NCI-H1105 (cell line): ENCODE data around the gene OR56B4.
"Not testable (repeated sequence)": the region's sequence is repeated elsewhere in the genome, so short reads cannot be mapped to it uniquely, and the experiment has no call there.

Experiments
- DNase-seq: peaks from one replicate; lab custom pipeline; 2025; lab: John Stamatoyannopoulos, UW

Gene OR56B4, protein sequence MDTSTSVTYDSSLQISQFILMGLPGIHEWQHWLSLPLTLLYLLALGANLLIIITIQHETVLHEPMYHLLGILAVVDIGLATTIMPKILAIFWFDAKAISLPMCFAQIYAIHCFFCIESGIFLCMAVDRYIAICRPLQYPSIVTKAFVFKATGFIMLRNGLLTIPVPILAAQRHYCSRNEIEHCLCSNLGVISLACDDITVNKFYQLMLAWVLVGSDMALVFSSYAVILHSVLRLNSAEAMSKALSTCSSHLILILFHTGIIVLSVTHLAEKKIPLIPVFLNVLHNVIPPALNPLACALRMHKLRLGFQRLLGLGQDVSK

GRCh38 chr11:6107384-6107783, at the start of gene OR56B4:
Gene OR56B4 (plus strand): TSS chr11:6107684. CDS start chr11:6107779, 95 bp downstream.
- DNase-seq, result not testable (repeated sequence)

- no peak for DNase-seq
These were observed 46.0 kb upstream of the OR56B4 start for GRCh38 chr11:6061475-6061874.

DNA sequence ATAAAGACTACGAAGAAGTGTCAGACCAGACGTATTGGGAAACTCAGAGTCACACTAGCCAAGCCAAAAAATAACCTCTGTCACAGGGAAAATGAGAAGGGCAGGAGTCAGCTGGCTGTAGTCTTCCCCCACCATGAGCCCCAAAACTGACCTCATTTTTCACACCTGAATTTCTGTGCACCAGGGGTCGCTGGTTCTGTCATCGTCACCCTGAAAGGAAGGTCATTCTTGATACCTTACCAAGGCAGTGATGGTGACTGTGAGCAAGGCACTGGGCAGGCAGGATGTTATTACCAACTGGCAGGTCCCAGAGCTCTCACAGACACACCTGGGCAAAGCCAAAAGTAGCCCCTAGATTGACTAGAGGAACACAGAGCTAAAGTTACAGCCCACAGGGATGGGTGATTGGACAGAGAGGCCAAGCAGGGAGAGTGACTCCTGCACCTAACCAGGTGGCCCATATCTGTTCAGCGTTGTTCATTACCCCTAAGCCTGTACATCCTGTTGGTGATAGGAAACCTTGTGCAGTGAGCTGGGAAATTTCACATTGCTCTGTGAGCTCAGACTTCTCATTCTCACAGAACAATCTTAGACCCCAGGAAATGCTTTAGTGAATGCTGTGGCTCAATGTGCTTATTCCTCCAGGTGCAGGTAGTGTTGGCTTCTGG, 44.7 kb upstream of the OR56B4 start:
- no peak for DNase-seq

DNA sequence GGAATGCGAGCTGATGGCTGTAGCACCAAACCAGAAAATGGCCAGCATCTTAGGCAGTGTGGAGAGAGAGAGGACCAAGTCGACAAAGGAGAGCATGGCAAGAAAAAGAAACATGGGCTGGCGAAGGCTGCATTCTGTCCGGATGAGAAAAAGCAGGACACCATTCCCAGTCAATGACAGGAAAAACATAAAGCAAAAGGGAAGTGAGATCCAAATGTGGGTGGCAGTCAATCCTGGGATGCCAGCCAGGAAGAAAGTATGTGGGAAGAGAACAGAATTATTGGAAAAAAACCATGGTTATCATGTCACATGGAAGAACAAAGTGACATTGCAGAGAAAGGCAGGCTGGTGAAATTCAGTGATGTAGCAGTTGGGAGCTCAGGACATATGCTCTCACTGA, 40.0 kb upstream of the OR56B4 start:
- DNase-seq, result no peak

DNA sequence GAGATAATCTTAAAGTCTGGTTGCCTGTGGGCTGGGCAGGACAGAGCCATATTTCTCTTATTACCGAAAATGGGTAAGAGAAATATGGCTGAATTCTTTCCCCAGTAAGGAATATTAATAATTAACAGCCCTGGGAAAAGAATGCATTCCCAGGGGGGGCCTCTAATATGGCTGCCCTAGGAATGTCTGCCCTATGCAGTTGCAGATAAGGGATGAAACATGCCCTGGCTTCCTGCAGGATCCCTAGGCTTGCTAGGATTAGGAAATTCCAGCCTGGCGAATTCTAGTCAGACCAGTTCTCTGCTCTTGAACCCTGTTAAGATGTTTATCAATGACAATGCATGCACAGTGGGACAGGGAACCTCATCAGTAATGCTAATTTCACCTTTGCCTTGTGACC, 31.0 kb upstream of the OR56B4 start:
- not testable (repeated sequence) for DNase-seq

DNA sequence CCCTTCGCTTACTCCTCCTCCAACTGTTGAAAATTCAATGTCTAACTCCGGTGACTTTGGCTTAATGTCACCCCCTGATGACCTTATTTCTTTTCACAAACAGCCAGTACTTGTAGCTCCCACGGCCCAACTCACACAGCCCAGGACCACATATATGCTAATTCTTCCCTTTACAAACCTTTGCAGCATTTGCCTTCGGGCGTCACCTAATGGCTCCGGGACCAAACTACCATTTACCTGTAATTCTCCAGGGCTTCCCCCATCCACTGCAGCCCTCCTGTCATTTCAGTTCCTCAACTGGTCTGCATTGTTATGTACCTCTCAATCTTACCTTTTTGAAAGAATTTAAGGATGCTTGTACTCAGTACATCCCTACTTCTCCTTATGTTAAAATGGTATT, 29.8 kb upstream of the OR56B4 start:
- DNase-seq, result no peak

DNA sequence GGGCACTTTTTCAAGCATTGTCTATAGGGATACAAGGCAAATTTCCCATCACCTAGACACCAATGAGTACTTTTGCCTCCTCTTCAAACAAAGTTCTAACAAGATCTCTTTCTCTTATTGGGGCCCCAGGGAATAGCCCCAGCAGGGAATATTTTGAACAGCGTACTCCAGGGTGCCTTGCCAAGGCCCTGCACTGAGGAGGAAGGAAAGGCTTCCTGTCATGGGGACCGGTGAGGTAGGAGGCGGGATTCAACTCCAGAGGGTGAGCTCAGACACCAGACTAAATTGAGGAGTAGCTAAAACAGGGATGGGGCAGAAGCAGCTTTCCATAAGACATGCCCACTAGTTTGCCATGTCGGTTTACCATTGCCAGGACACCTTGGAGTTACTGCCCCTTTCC, 28.0 kb upstream of the OR56B4 start:
- DNase-seq, result no peak

GRCh38 chr11:6083129-6083528, 24.4 kb upstream of the OR56B4 start:
- DNase-seq, result no peak

GRCh38 chr11:6084587-6084986, 22.9 kb upstream of the OR56B4 start:
- no peak for DNase-seq

DNA sequence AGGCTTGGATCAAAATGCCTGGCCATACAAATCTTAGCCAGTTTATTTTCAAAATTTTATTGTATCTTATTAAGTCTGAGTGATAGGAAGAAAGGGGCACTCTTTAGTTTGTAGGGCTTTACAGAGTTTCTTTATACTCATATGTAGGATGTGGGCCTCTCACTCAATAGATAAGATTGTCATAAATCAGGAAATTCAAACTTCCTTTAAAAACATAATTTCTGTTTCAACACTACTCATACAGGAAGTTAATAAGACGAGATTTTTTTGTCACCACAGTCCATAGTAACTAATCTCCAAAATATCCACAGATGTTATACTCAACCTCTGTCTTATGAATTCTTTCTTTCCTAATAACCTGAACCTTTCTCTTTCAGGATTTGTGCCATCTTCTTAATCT, 13.3 kb upstream of the OR56B4 start:
- no peak for DNase-seq

DNA sequence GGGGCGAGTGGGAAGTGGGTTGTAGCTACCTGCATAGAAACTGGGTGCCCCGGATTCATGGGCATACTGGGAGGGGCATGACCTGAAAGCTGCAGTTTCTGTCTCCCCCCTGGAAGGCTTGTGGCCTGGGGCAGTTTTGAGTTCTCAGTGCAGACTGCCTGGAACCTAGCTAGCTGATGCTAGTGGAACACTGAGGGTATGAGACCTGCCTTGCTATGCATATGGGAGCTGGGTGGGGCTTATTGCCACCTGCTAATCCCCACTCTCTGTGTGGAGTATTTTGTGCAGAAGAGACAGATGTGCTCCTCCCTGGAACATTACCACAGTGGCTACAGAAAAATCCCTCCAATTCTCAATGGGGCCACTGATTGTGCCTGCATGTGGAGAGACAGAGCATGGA, 11.7 kb upstream of the OR56B4 start:
- no peak for DNase-seq

DNA sequence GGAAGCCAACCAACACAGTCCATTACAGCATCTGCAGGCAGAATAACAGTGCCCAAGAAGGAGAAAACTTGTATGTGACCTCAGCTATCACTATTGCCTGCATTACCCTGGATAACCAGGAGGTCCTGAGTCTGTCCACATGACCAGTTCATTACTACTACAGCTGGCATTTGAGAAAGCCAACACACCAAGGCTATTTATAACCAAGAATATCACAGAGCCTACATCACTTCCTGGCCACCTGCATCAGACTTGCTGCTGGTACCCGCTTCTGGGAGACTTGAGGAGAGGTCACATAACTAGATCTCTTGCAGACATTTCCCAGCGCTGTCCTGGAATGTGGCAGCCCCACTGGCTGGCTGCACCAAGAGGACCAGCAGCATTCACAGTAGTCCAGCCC, 11.1 kb upstream of the OR56B4 start:
- no peak for DNase-seq

GRCh38 chr11:6099577-6099976, 7.9 kb upstream of the OR56B4 start:
- no peak for DNase-seq

- no peak for DNase-seq
These were observed 2.5 kb downstream of the OR56B4 start for GRCh38 chr11:6110011-6110410.

- DNase-seq, result no peak
These were observed 4.2 kb downstream of the OR56B4 start for GRCh38 chr11:6111673-6112072.

GRCh38 chr11:6116638-6117037, 9.2 kb downstream of the OR56B4 start:
- no peak for DNase-seq

- DNase-seq, result no peak
These were observed 16.8 kb downstream of the OR56B4 start for GRCh38 chr11:6124245-6124644.

DNA sequence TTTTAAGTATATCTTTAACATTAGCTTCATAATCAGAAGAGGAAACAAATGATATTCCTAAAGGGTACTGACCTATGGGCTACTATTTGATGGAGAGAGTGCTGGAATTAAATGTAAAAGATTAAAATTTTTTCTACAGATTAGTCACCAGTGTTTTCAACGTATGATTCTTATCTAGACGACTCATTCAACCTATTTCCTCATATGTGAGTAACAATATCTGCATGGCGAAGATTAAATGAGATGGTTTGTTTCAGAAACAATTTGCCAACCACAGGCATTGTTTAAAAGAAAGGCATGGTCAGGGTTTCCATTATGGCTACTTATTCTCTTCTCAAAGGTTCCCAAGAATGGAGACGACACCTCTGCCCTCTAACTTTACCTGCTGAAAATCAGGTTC, 20.4 kb downstream of the OR56B4 start:
- no peak for DNase-seq

DNA sequence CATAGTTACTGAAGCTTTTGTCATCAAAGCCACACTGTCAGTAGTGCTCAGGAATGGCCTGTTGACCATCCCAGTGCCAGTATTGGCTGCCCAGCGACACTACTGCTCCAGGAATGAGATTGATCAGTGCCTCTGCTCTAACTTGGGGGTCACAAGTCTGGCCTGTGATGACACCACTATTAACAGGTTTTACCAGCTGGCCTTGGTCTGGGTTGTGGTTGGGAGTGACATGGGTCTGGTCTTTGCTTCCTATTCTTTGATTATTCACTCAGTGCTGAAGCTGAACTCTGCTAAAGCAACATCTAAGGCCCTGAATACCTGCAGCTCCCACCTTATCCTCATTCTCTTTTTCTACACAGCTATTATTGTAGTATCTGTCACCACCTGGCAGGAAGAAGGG, 21.5 kb downstream of the OR56B4 start:
- DNase-seq, result no peak

DNA sequence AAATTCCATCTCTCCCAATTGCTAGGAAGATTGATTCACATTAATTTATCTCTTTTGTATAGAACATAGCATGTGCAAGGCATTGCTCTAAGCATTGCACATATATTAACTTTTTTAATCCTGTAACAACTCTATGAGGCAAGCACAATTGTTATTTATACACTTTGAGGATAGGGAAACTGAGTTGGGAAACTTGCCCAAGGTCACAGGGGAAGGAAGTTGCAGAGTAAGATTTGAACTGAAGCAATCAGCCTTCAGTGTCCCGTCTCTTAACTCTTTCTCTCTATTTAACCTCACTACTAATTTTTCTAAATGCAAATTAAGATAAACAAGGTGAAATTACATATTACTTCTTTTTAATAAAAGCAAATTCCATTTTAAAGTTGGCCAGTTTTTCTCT, 22.2 kb downstream of the OR56B4 start:
- no peak for DNase-seq

GRCh38 chr11:6132431-6132830, 24.9 kb downstream of the OR56B4 start:
- no peak for DNase-seq

GRCh38 chr11:6135936-6136335, 28.5 kb downstream of the OR56B4 start:
- not testable (repeated sequence) for DNase-seq

DNA sequence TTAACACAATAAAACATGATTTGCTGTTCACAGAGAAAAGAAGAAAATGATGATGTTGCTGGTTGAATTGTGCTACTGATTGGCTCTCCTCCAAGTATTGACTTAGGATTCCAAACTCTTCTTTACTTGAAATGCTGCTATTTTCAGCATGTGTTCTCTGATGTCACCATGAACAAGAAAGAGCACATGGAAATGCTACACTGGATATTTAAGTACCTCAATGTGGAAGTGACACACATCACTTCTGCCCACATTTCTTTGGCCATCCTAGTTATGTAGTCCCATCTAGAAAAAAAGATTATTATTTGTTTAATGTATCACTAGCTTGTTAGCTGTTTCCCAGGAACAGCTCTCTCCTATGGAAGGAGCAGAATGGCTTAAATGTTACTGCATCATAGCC, 35.5 kb downstream of the OR56B4 start:
- no peak for DNase-seq

GRCh38 chr11:6143737-6144136, 36.3 kb downstream of the OR56B4 start:
- peak; percentile 1 for DNase-seq
